ENCODE data around the gene HECW1. TPM values are rescaled to one million over a fixed set of nuclear protein-coding genes. Genes with fewer than 3 reads are reported as not detected.
A peak's percentile ranks its signal among the peaks of the same experiment; 100 is the strongest.

HECW1 gene
- total and polyA plus RNA-seq, 8 donors, result 0.29 to 5.1 (median 3.2) TPM

DNA sequence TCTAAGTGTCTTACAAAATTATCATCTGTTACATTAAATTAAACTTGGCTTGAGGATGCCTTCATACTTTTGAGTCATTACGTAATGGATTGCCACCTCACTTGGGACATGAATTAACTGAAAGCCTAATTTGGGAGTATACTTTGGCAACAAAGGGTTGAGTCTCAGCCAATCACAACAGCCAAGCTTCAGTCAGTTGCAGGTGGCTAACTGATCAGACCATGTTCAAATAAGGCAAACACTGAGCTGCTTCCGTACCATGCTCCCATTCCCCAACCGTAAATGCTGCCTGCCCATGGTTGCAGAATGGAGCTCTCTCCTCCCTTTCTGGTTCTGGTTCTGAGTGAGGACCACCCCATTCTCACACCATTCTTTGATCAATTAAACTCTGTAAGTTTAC, 377.6 kb downstream of the HECW1 start:
- TF ChIP-seq, protein P1, sequence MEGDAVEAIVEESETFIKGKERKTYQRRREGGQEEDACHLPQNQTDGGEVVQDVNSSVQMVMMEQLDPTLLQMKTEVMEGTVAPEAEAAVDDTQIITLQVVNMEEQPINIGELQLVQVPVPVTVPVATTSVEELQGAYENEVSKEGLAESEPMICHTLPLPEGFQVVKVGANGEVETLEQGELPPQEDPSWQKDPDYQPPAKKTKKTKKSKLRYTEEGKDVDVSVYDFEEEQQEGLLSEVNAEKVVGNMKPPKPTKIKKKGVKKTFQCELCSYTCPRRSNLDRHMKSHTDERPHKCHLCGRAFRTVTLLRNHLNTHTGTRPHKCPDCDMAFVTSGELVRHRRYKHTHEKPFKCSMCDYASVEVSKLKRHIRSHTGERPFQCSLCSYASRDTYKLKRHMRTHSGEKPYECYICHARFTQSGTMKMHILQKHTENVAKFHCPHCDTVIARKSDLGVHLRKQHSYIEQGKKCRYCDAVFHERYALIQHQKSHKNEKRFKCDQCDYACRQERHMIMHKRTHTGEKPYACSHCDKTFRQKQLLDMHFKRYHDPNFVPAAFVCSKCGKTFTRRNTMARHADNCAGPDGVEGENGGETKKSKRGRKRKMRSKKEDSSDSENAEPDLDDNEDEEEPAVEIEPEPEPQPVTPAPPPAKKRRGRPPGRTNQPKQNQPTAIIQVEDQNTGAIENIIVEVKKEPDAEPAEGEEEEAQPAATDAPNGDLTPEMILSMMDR (IDR thresholded peaks at IDR 0.05), result no peak
- intact Hi-C loops (cut with DNase I), result no loop called here
- H3K36me3 ChIP-seq, result no peaks in the 10 kb centered on the region
- H3K4me3 ChIP-seq, result no peak overlapping the region
- DNase-seq (no peak), ATAC-seq (no peak)
- H3K4me1 ChIP-seq, result no peaks in the 10 kb centered on the region
- H3K27ac ChIP-seq, result no peak overlapping the region
- H3K27me3 ChIP-seq, result no peaks in the 10 kb centered on the region
- no peaks in the 10 kb centered on the region for H3K9me3 ChIP-seq

DNA sequence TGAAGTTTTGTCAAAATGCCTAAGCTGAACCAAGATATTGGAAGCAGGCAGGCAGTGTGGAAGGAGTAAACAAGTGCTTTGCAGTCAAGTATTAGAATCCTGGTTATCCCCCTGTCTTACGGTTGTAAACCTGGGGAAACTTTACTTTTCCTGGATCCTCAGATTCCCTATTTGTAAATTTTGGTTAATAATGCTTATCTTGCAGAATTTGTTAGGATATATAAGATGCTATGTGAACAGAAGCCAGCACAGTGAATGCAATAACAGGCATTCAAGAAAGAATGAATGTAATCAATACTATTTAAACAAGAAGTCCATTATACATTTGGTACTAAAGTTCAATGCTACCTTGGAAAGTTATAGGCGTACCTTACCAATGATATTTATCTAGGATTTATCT, 378.7 kb downstream of the HECW1 start:
- Histone ChIP-seq H3K9me3 (no peaks in the 10 kb centered on the region), H3K4me3 (no peak overlapping the region), H3K27me3 (no peaks in the 10 kb centered on the region), H3K36me3 (no peaks in the 10 kb centered on the region), H3K4me1 (no peaks in the 10 kb centered on the region), H3K27ac (no peak overlapping the region)
- TF ChIP-seq, protein P1 (IDR thresholded peaks at IDR 0.05), result no peak
- ATAC-seq (no peak), DNase-seq (no peak)
- intact Hi-C loops (cut with DNase I), result no loop called here

DNA sequence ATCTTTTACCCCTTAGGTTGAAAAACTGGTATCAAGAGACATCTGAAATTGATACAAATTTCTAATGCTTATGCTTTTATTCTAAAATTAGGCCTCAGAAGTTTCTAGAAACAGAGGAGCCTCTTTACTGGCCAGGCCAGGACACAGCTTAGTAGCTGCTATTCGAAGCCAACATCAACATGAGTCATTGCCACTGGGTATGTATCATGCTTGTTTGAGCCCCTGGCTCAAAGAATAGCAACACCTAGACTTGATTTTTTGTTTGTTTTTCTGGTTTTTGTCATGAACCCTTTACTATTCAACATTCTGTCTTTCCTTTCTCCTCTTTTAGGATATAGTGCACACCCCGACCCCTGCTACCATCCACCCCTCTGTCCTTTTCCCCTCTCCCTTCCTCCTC, 379.5 kb downstream of the HECW1 start:
- DNase-seq (no peak), ATAC-seq (peak; percentile 34)
- Histone ChIP-seq H3K27me3 (no peaks in the 10 kb centered on the region), H3K27ac (no peak overlapping the region), H3K36me3 (no peaks in the 10 kb centered on the region), H3K9me3 (no peaks in the 10 kb centered on the region), H3K4me1 (no peaks in the 10 kb centered on the region), H3K4me3 (no peak overlapping the region)
- TF ChIP-seq, protein P1 (IDR thresholded peaks at IDR 0.05), result no peak
- intact Hi-C loops (cut with DNase I), result no loop called here

DNA sequence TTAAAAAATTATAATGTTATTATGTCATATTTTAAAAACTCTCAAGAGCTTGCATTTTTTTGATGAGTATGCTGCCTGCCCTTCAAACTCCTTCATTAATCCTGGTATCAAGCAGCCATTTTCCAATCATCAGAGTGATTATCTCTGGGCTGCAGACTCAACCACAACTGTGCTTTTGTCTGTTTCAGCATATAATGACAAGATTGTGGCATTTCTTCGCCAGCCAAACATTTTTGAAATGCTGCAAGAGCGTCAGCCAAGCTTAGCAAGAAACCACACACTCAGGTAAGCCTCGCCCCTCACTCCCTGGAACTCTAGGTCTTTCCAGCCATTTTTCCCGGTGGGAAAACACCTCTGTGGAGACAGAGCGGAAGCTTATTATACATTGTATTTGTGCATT, 380.4 kb downstream of the HECW1 start:
- DNase-seq (no peak), ATAC-seq (no peak)
- H3K4me3 ChIP-seq, result no peak overlapping the region
- H3K4me1 ChIP-seq, result no peaks in the 10 kb centered on the region
- H3K36me3 ChIP-seq, result no peaks in the 10 kb centered on the region
- no peaks in the 10 kb centered on the region for H3K27me3 ChIP-seq
- no peaks in the 10 kb centered on the region for H3K9me3 ChIP-seq
- H3K27ac ChIP-seq, result no peak overlapping the region
- intact Hi-C loops (cut with DNase I), result no loop called here
- TF ChIP-seq, protein P1 (IDR thresholded peaks at IDR 0.05), result no peak

DNA sequence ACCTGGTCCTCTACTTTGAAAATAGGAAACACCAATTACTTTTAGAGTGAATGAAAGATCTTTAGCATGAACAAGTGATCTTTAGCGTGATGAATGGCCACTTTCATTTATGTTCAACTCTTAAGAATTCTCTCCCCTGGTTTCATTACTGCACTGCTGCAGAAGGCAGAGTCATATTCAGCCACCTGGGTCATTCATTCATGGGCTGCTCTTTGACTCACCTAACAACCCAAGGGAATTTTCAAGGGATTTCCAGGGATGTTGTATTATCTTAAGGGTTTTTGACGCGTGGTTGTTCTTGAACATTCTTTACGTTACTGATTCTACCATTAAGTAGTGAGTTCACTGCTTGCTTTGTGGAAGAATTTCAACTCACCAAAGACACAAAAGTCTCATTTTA, 383.1 kb downstream of the HECW1 start:
- intact Hi-C loops (cut with DNase I), result no loop called here
- DNase-seq, result no peak
- ATAC-seq, result no peak

More for the DNA sequence above, 383.1 kb downstream of the HECW1 start:
- H3K27me3 ChIP-seq, result peaks cover 0 to 8% of the 10 kb centered on the region in 2 donors
- TF ChIP-seq, protein P1 (IDR thresholded peaks at IDR 0.05), result no peak
- H3K36me3 ChIP-seq, result no peaks in the 10 kb centered on the region
- no peaks in the 10 kb centered on the region for H3K9me3 ChIP-seq
- no peak overlapping the region for H3K4me3 ChIP-seq
- no peaks in the 10 kb centered on the region for H3K4me1 ChIP-seq
- no peak overlapping the region for H3K27ac ChIP-seq

Measured in left lung (tissue), 10 donors.